ENCODE results near the gene SH3RF1.

Gene SH3RF1

DNA sequence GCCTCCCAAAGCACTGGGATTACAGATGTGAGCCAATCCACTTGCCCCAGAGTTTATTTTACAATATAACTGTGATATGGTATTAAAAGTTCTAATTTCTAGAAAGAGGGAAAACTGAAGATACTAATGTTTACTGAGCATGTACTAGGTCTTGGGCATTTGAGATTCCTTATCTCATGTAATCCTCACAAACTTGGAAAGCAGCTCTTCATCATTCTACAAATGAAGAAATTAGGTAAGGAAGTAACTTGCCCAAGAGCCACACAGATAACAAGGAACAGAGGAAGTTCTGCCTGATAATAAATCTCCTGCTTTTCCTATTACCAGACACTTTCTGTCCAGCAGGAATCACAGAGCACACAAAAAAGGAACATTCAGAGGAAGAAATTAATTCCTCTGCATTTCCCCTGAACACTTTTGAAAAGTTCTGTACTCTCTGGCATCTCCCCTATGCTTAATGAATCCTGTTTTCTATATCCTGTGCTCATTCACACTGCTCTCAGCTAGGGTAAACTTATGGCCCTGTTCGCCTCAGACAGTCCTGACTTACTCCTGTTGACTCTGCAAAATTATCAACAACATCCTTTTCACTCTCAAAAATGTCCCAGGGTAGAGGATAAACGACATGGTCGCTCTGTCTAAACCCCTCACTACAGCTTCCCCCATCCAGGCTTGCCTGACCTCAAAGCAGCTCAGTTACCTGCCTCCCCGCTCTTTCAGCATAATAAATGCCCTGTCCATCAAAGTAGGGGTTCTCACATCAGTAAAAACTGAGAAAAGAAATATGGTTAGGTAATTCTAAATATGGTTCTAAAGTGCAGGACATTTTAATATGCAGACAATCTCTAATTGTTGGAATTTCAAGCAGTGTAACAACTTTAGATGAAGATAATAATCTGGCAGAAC, 13.6 kb downstream of the SH3RF1 start:
- no peak overlapping the region for H3K9ac ChIP-seq (ENCODE audit: low read length)
- no peak overlapping the region for H3K4me3 ChIP-seq (ENCODE audit: low read length)
- no peak overlapping the region for H3K27ac ChIP-seq (ENCODE audit: low read length)
- H4K20me1 ChIP-seq (ENCODE audit: insufficient read depth, low read length) = no peaks in the 10 kb centered on the region
- H2AFZ ChIP-seq (ENCODE audit: low read depth, low read length) = no peak overlapping the region
- TF ChIP-seq, protein P1, sequence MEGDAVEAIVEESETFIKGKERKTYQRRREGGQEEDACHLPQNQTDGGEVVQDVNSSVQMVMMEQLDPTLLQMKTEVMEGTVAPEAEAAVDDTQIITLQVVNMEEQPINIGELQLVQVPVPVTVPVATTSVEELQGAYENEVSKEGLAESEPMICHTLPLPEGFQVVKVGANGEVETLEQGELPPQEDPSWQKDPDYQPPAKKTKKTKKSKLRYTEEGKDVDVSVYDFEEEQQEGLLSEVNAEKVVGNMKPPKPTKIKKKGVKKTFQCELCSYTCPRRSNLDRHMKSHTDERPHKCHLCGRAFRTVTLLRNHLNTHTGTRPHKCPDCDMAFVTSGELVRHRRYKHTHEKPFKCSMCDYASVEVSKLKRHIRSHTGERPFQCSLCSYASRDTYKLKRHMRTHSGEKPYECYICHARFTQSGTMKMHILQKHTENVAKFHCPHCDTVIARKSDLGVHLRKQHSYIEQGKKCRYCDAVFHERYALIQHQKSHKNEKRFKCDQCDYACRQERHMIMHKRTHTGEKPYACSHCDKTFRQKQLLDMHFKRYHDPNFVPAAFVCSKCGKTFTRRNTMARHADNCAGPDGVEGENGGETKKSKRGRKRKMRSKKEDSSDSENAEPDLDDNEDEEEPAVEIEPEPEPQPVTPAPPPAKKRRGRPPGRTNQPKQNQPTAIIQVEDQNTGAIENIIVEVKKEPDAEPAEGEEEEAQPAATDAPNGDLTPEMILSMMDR (IDR thresholded peaks at IDR 0.05; ENCODE audit: low read depth, low read length) = no peak
- no peak for TF ChIP-seq EZH2phosphoT487 (IDR thresholded peaks at IDR 0.05; ENCODE audit: low read depth)
- no peaks in the 10 kb centered on the region for H3K79me2 ChIP-seq (ENCODE audit: low read length)
- H3K9me3 ChIP-seq (ENCODE audit: insufficient read depth, low read length) = no peaks in the 10 kb centered on the region
- H3K36me3 ChIP-seq (replicated peaks; ENCODE audit: low read depth, low read length) = no peaks in the 10 kb centered on the region
- no peaks in the 10 kb centered on the region for H3K4me1 ChIP-seq (ENCODE audit: low read length)
- H3K27me3 ChIP-seq (ENCODE audit: low read depth, low read length) = 0 out of 2 replicates have a peak, but pooled peaks cover 2% of the 10 kb centered on the region
- no peak overlapping the region for H3K4me2 ChIP-seq (ENCODE audit: low read length)

DNA sequence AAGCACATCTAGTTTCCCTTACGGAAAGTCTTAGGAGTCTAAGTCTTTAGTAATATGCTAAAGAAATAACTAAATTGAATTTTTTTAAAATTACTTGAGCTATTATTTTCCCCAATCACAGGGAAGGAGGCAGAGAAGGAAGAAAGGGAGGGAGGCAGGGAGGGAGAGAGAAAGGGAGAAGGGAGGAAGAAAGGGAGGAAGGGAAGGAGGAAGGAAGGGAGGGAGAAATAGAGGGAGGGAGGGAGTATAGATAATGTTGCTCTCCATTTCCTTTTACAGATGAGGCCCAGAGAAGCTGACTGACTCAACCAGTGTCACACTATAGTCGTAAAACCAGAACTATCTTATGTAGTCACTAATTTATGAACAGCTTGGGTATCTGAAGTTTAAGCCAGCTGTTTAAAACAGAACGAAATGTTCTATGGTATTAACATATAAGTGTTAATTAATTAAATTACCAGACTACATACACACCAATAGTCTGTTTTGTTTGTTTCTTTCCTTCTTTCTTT, 14.6 kb downstream of the SH3RF1 start:
- no peaks in the 10 kb centered on the region for H3K4me1 ChIP-seq (ENCODE audit: low read length)
- H2AFZ ChIP-seq (ENCODE audit: low read depth, low read length) = no peak overlapping the region
- no peaks in the 10 kb centered on the region for H3K36me3 ChIP-seq (replicated peaks; ENCODE audit: low read depth, low read length)
- H3K27me3 ChIP-seq (ENCODE audit: low read depth, low read length) = 0 out of 2 replicates have a peak, but pooled peaks cover 2% of the 10 kb centered on the region
- H4K20me1 ChIP-seq (ENCODE audit: insufficient read depth, low read length) = no peaks in the 10 kb centered on the region
- no peaks in the 10 kb centered on the region for H3K79me2 ChIP-seq (ENCODE audit: low read length)
- no peak overlapping the region for H3K4me2 ChIP-seq (ENCODE audit: low read length)
- H3K9ac ChIP-seq (ENCODE audit: low read length) = no peak overlapping the region
- TF ChIP-seq, protein P1 (IDR thresholded peaks at IDR 0.05; ENCODE audit: low read depth, low read length) = no peak
- TF ChIP-seq EZH2phosphoT487 (IDR thresholded peaks at IDR 0.05; ENCODE audit: low read depth) = no peak
- no peak overlapping the region for H3K4me3 ChIP-seq (ENCODE audit: low read length)
- H3K9me3 ChIP-seq (ENCODE audit: insufficient read depth, low read length) = no peaks in the 10 kb centered on the region
- H3K27ac ChIP-seq (ENCODE audit: low read length) = no peak overlapping the region

DNA sequence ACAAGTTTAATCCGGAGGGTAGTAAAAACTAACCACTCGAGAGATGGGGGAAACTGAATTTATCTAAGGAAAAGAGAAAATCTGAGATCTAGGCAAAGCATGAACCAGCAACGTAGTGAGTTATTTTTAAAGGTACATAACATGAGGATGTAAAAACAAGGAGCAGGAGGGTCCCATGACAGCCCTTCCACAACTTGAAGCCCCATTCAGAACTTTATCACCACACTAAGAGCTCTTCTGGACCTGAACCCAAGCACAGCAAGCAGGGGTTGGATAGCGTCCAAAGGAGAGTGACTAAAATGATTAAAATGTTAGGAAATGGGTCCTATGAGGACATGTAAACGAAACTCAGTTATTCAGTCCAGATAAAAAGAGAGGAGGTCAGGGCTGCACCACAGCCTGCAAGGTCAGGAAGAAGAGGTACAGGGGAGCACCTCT, 16.2 kb downstream of the SH3RF1 start:
- Histone ChIP-seq H2AFZ (ENCODE audit: low read depth, low read length) (no peak overlapping the region), H3K4me2 (ENCODE audit: low read length) (no peak overlapping the region), H3K27ac (ENCODE audit: low read length) (no peak overlapping the region), H3K27me3 (ENCODE audit: low read depth, low read length) (0 out of 2 replicates have a peak, but pooled peaks cover 2% of the 10 kb centered on the region), H3K9ac (ENCODE audit: low read length) (no peak overlapping the region), H3K79me2 (ENCODE audit: low read length) (no peaks in the 10 kb centered on the region), H3K9me3 (ENCODE audit: insufficient read depth, low read length) (no peaks in the 10 kb centered on the region), H3K36me3 (replicated peaks; ENCODE audit: low read depth, low read length) (no peaks in the 10 kb centered on the region), H3K4me1 (ENCODE audit: low read length) (peaks cover 5% of the 10 kb centered on the region), H3K4me3 (ENCODE audit: low read length) (no peak overlapping the region), H4K20me1 (ENCODE audit: insufficient read depth, low read length) (no peaks in the 10 kb centered on the region)
- TF ChIP-seq EZH2phosphoT487 (IDR thresholded peaks at IDR 0.05; ENCODE audit: low read depth) = no peak
- TF ChIP-seq, protein P1 (IDR thresholded peaks at IDR 0.05; ENCODE audit: low read depth, low read length) = no peak

- H3K27ac ChIP-seq (ENCODE audit: low read length) = no peak overlapping the region
- TF ChIP-seq, protein P1 (IDR thresholded peaks at IDR 0.05; ENCODE audit: low read depth, low read length) = no peak
- TF ChIP-seq EZH2phosphoT487 (IDR thresholded peaks at IDR 0.05; ENCODE audit: low read depth) = no peak
- H3K4me1 ChIP-seq (ENCODE audit: low read length) = peaks cover 9% of the 10 kb centered on the region
Measured at GRCh38 chr4:169253904-169254303, 16.9 kb downstream of the SH3RF1 start.

More at GRCh38 chr4:169253904-169254303, 16.9 kb downstream of the SH3RF1 start:
- no peak overlapping the region for H3K9ac ChIP-seq (ENCODE audit: low read length)
- no peaks in the 10 kb centered on the region for H4K20me1 ChIP-seq (ENCODE audit: insufficient read depth, low read length)
- no peak overlapping the region for H3K4me3 ChIP-seq (ENCODE audit: low read length)
- H3K79me2 ChIP-seq (ENCODE audit: low read length) = no peaks in the 10 kb centered on the region
- no peak overlapping the region for H3K4me2 ChIP-seq (ENCODE audit: low read length)
- H3K9me3 ChIP-seq (ENCODE audit: insufficient read depth, low read length) = no peaks in the 10 kb centered on the region
- no peaks in the 10 kb centered on the region for H3K36me3 ChIP-seq (replicated peaks; ENCODE audit: low read depth, low read length)
- no peak overlapping the region for H2AFZ ChIP-seq (ENCODE audit: low read depth, low read length)
- H3K27me3 ChIP-seq (ENCODE audit: low read depth, low read length) = 0 out of 2 replicates have a peak, but pooled peaks cover 2% of the 10 kb centered on the region
